Gastroesophageal sphincter (tissue), 4 donors: ENCODE data around the gene CHCHD5. TPM values are rescaled to one million over a fixed set of nuclear protein-coding genes. Genes with fewer than 3 reads are reported as not detected.
"Not testable (repeated sequence)": the region's sequence is repeated elsewhere in the genome, so short reads cannot be mapped to it uniquely, and the experiment has no call there.

Source experiments
- ATAC-seq: fragments of 150-250 bp; one replicate; pipeline ENCODE4 v1.9.1; 2016; ENCODE audit warnings: mild to moderate bottlenecking, moderate library complexity
- H3K27ac ChIP-seq, 4 donors: fragments of 200-600 bp; sonication (generic) in 3 of 4; 1 replicate in 3 of 4; 2 replicates in 1 of 4; pipeline ENCODE4 v1.5.1; 2016 to 2019
- H3K27me3 ChIP-seq: fragments of 200-600 bp; sonication (generic); one replicate; pipeline ENCODE4 v1.5.1; 2019
- H3K36me3 ChIP-seq, 2 donors: fragments of 200-600 bp; sonication (generic); one replicate each; pipeline ENCODE4 v1.5.1; 2019; ENCODE audit warnings: control low read depth in 1 of 2
- H3K4me1 ChIP-seq, 3 donors: fragments of 200-600 bp; sonication (generic); 1 replicate in 2 of 3; 2 replicates in 1 of 3; pipeline ENCODE4 v1.5.1; 2016 to 2019; ENCODE audit warnings: control low read depth in 2 of 3
- H3K4me3 ChIP-seq, 2 donors: fragments of 200-600 bp; sonication (generic); one replicate each; pipeline ENCODE4 v1.5.1; 2019; ENCODE audit warnings: mild to moderate bottlenecking in 1 of 2, moderate library complexity in 1 of 2
- H3K9me3 ChIP-seq, 3 donors: fragments of 200-600 bp; sonication (generic); one replicate each; pipeline ENCODE4 v1.5.1; 2017 to 2019; ENCODE audit warnings: control low read depth in 2 of 3
- CTCF ChIP-seq, 4 experiments: fragments of 200-600 bp in 2 of 4; fragments of 450-650 bp in 2 of 4; sonication (generic) in 1 of 4; IDR thresholded peaks; one replicate each; pipeline ENCODE4 v1.5.1; 2017 to 2019; ENCODE audit warnings: antibody characterized with exemption in 4 of 4, mild to moderate bottlenecking in 2 of 4, moderate library complexity in 2 of 4
- EP300 ChIP-seq: sonication (generic); formaldehyde crosslinking; IDR thresholded peaks from one replicate; pipeline ENCODE4 v1.6.1; 2017; ENCODE audit warnings: antibody characterized with exemption, mild to moderate bottlenecking
- POLR2A ChIP-seq, 2 donors: fragments of 450-650 bp; IDR thresholded peaks; one replicate each; pipeline ENCODE4 v1.6.1; 2017; ENCODE audit warnings: antibody characterized with exemption in 2 of 2, mild to moderate bottlenecking in 2 of 2, moderate library complexity in 1 of 2
- POLR2AphosphoS5 ChIP-seq: sonication (generic); formaldehyde crosslinking; IDR thresholded peaks from one replicate; pipeline ENCODE4 v1.6.1; 2017; ENCODE audit warnings: antibody characterized with exemption
- WGBS, 2 donors: methylation state at CpG; one replicate each; pipeline ENCODE4 v1.1.5; 2018; ENCODE audit warnings: low coverage in 1 of 2; 5-methylcytosine and 5-hydroxymethylcytosine counted together
- total RNA-seq, 4 donors: library from RNA; depleted of rRNA; stranded (reverse); fragments of >200 nt; gene quantifications; one replicate each; pipeline ENCODE4 v1.1.0, GENCODE V29; 2016

CHCHD5 gene
- total RNA-seq, 4 donors from 2014 or later: 7.7 to 18.1 (median 16.0) TPM

GRCh38 chr2:112615051-112615450 lies 30.6 kb downstream of the CHCHD5 start:
- 93% methylated on average over 6 of the region's 8 CpGs; no CpG with 5 or more reads in 1 of the 2 donors for WGBS, 2 donors
- no peak overlapping the region for H3K27ac ChIP-seq
- no peak for TF ChIP-seq CTCF (IDR thresholded peaks at IDR 0.05)
- TF ChIP-seq POLR2AphosphoS5: no peak
- no peak for TF ChIP-seq POLR2A (IDR thresholded peaks at IDR 0.05)
- TF ChIP-seq EP300: no peak

GRCh38 chr2:112615798-112616197 lies 31.4 kb downstream of the CHCHD5 start:
- WGBS, 2 donors: 88 to 100% methylated on average over 1 to 2 of the region's 2 CpGs
- ATAC-seq: not testable (repeated sequence)

More at GRCh38 chr2:112615051-112615450, 30.6 kb downstream of the CHCHD5 start:
- no peaks in the 10 kb centered on the region for H3K9me3 ChIP-seq
- H3K27me3 ChIP-seq: no peaks in the 10 kb centered on the region
- H3K36me3 ChIP-seq: no peaks in the 10 kb centered on the region
- no peak for ATAC-seq
- no peaks in the 10 kb centered on the region for H3K4me1 ChIP-seq
- H3K4me3 ChIP-seq: no peak overlapping the region

GRCh38 chr2:112618383-112618782 lies 34.0 kb downstream of the CHCHD5 start:
- Histone ChIP-seq H3K27ac (no peak overlapping the region), H3K36me3 (no peaks in the 10 kb centered on the region), H3K4me1 (no peaks in the 10 kb centered on the region), H3K9me3 (no peaks in the 10 kb centered on the region), H3K27me3 (no peaks in the 10 kb centered on the region), H3K4me3 (no peak overlapping the region)
- ATAC-seq: no peak
- TF ChIP-seq POLR2A (IDR thresholded peaks at IDR 0.05) (no peak), CTCF (IDR thresholded peaks at IDR 0.05) (no peak), POLR2AphosphoS5 (no peak), EP300 (no peak)
- 50 to 85% methylated on average over 1 to 5 of the region's 6 CpGs for WGBS, 2 donors

More at GRCh38 chr2:112615798-112616197, 31.4 kb downstream of the CHCHD5 start:
- not testable (repeated sequence) for H3K4me1 ChIP-seq, H3K36me3 ChIP-seq, H3K27me3 ChIP-seq, H3K27ac ChIP-seq, H3K4me3 ChIP-seq, H3K9me3 ChIP-seq

- no peak overlapping the region for H3K4me3 ChIP-seq
- TF ChIP-seq CTCF (IDR thresholded peaks at IDR 0.05) (no peak), EP300 (no peak), POLR2A (IDR thresholded peaks at IDR 0.05) (no peak), POLR2AphosphoS5 (no peak)
- H3K27ac ChIP-seq: peak overlapping the region in 2 of 4 donors; percentile 33 to 64
- 72 to 78% methylated on average over 15 to 20 of the region's 22 CpGs for WGBS, 2 donors
- H3K9me3 ChIP-seq: no peaks in the 10 kb centered on the region
- no peak for ATAC-seq
- no peaks in the 10 kb centered on the region for H3K36me3 ChIP-seq
- peaks cover 0 to 7% (median 6%) of the 10 kb centered on the region in 3 donors for H3K4me1 ChIP-seq
- H3K27me3 ChIP-seq: no peaks in the 10 kb centered on the region
These were observed 37.5 kb downstream of the CHCHD5 start for GRCh38 chr2:112621790-112622527.

- H3K9me3 ChIP-seq: no peaks in the 10 kb centered on the region
- H3K27ac ChIP-seq: peak overlapping the region in 2 of 4 donors; percentile 33 to 64
- WGBS, 2 donors: 22 to 62% methylated on average over 3 of the region's 3 CpGs
- no peak overlapping the region for H3K4me3 ChIP-seq
- TF ChIP-seq CTCF (IDR thresholded peaks at IDR 0.05) (no peak), EP300 (no peak), POLR2AphosphoS5 (no peak), POLR2A (IDR thresholded peaks at IDR 0.05) (no peak)
- peak; percentile 69 for ATAC-seq
- no peaks in the 10 kb centered on the region for H3K36me3 ChIP-seq
- peaks cover 0 to 12% (median 6%) of the 10 kb centered on the region in 3 donors for H3K4me1 ChIP-seq
- no peaks in the 10 kb centered on the region for H3K27me3 ChIP-seq
These were observed 38.1 kb downstream of the CHCHD5 start for GRCh38 chr2:112622528-112622849.
